ENCODE results near the gene CTXN1.

The CTXN1 gene

GRCh38 chr19:7883105-7883504 lies 42.8 kb downstream of the CTXN1 start:
- DNase-seq (ENCODE audit: low read depth, low spot score) = no peak
- no peaks in the 10 kb centered on the region for H3K4me1 ChIP-seq (ENCODE audit: control insufficient read depth, insufficient read depth, low read length)
- no peak overlapping the region for H3K27ac ChIP-seq (ENCODE audit: low read length)
- no peaks in the 10 kb centered on the region for H3K9me3 ChIP-seq (ENCODE audit: control insufficient read depth, insufficient read depth, low read length)
- WGBS (ENCODE audit: insufficient coverage, insufficient read length) = no CpG with 5 or more reads among the region's 4 CpGs
- H3K4me3 ChIP-seq (ENCODE audit: low read length) = no peak overlapping the region
- no peaks in the 10 kb centered on the region for H3K27me3 ChIP-seq (ENCODE audit: control insufficient read depth, insufficient read depth, low read length)
- no peaks in the 10 kb centered on the region for H3K36me3 ChIP-seq (ENCODE audit: control insufficient read depth, insufficient read depth, low read length)

GRCh38 chr19:7881910-7882309 lies 44.0 kb downstream of the CTXN1 start:
- no peaks in the 10 kb centered on the region for H3K27me3 ChIP-seq (ENCODE audit: control insufficient read depth, insufficient read depth, low read length)
- H3K36me3 ChIP-seq (ENCODE audit: control insufficient read depth, insufficient read depth, low read length) = no peaks in the 10 kb centered on the region
- no CpG with 5 or more reads among the region's 3 CpGs for WGBS (ENCODE audit: insufficient coverage, insufficient read length)
- H3K4me1 ChIP-seq (ENCODE audit: control insufficient read depth, insufficient read depth, low read length) = no peaks in the 10 kb centered on the region
- no peaks in the 10 kb centered on the region for H3K9me3 ChIP-seq (ENCODE audit: control insufficient read depth, insufficient read depth, low read length)
- DNase-seq (ENCODE audit: low read depth, low spot score) = no peak
- H3K27ac ChIP-seq (ENCODE audit: low read length) = no peak overlapping the region
- H3K4me3 ChIP-seq (ENCODE audit: low read length) = no peak overlapping the region

GRCh38 chr19:7879836-7880235 lies 46.1 kb downstream of the CTXN1 start:
- Histone ChIP-seq H3K4me3 (ENCODE audit: low read length) (no peak overlapping the region), H3K36me3 (ENCODE audit: control insufficient read depth, insufficient read depth, low read length) (no peaks in the 10 kb centered on the region), H3K9me3 (ENCODE audit: control insufficient read depth, insufficient read depth, low read length) (no peaks in the 10 kb centered on the region), H3K27ac (ENCODE audit: low read length) (no peak overlapping the region), H3K27me3 (ENCODE audit: control insufficient read depth, insufficient read depth, low read length) (no peaks in the 10 kb centered on the region), H3K4me1 (ENCODE audit: control insufficient read depth, insufficient read depth, low read length) (no peaks in the 10 kb centered on the region)
- no CpG with 5 or more reads among the region's 19 CpGs for WGBS (ENCODE audit: insufficient coverage, insufficient read length)
- no peak for DNase-seq (ENCODE audit: low read depth, low spot score)

- H3K4me1 ChIP-seq (ENCODE audit: control insufficient read depth, insufficient read depth, low read length) = no peaks in the 10 kb centered on the region
- no peaks in the 10 kb centered on the region for H3K36me3 ChIP-seq (ENCODE audit: control insufficient read depth, insufficient read depth, low read length)
- H3K4me3 ChIP-seq (ENCODE audit: low read length) = no peak overlapping the region
- WGBS (ENCODE audit: insufficient coverage, insufficient read length) = no CpG with 5 or more reads among the region's 18 CpGs
- H3K27ac ChIP-seq (ENCODE audit: low read length) = no peak overlapping the region
- H3K27me3 ChIP-seq (ENCODE audit: control insufficient read depth, insufficient read depth, low read length) = no peaks in the 10 kb centered on the region
- H3K9me3 ChIP-seq (ENCODE audit: control insufficient read depth, insufficient read depth, low read length) = no peaks in the 10 kb centered on the region
- no peak for DNase-seq (ENCODE audit: low read depth, low spot score)
Observed at GRCh38 chr19:7879111-7879807, 46.7 kb downstream of the CTXN1 start.

- H3K4me1 ChIP-seq (ENCODE audit: control insufficient read depth, insufficient read depth, low read length) = peaks cover 3% of the 10 kb centered on the region; the same call in 1 of the 2 replicates
- no peaks in the 10 kb centered on the region for H3K9me3 ChIP-seq (ENCODE audit: control insufficient read depth, insufficient read depth, low read length)
- WGBS (ENCODE audit: insufficient coverage, insufficient read length) = no CpG with 5 or more reads among the region's 6 CpGs
- H3K36me3 ChIP-seq (ENCODE audit: control insufficient read depth, insufficient read depth, low read length) = no peaks in the 10 kb centered on the region
- H3K27ac ChIP-seq (ENCODE audit: low read length) = no peak overlapping the region
- no peak for DNase-seq (ENCODE audit: low read depth, low spot score)
- no peak overlapping the region for H3K4me3 ChIP-seq (ENCODE audit: low read length)
- no peaks in the 10 kb centered on the region for H3K27me3 ChIP-seq (ENCODE audit: control insufficient read depth, insufficient read depth, low read length)
Observed at GRCh38 chr19:7877249-7877836, 48.6 kb downstream of the CTXN1 start.

GRCh38 chr19:7874897-7875273 lies 51.0 kb downstream of the CTXN1 start:
- Histone ChIP-seq H3K4me3 (ENCODE audit: low read length) (peak overlapping the region; percentile 46; the same call in 1 of the 2 replicates), H3K27ac (ENCODE audit: low read length) (no peak overlapping the region), H3K9me3 (ENCODE audit: control insufficient read depth, insufficient read depth, low read length) (no peaks in the 10 kb centered on the region), H3K27me3 (ENCODE audit: control insufficient read depth, insufficient read depth, low read length) (no peaks in the 10 kb centered on the region), H3K4me1 (ENCODE audit: control insufficient read depth, insufficient read depth, low read length) (peaks cover 7% of the 10 kb centered on the region), H3K36me3 (ENCODE audit: control insufficient read depth, insufficient read depth, low read length) (no peaks in the 10 kb centered on the region)
- no peak for DNase-seq (ENCODE audit: low read depth, low spot score)
- WGBS (ENCODE audit: insufficient coverage, insufficient read length) = no CpG with 5 or more reads among the region's 12 CpGs

All from iPS DF 6.9 (cell line).